Astrocyte (in vitro differentiated cells and primary cell): Measurements from ENCODE around the gene LBX1. TPM values are rescaled to one million over a fixed set of nuclear protein-coding genes. Genes with fewer than 3 reads are reported as not detected.

Experiments
- DNase-seq: peaks from one replicate; pipeline ENCODE4 v3.0.0-alpha.2; 2010; ENCODE audit warnings: low read depth
- FAIRE-seq: peaks from 2 replicates; lab custom pipeline; 2011; peaks lifted over from hg19 to GRCh38; lab: Jason Lieb, UNC
- H2AFZ ChIP-seq: 2 replicates; pipeline ENCODE4 v1.6.0; 2012; ENCODE audit warnings: low read depth, low read length, inconsistent platforms
- H3K27ac ChIP-seq: 2 replicates; pipeline ENCODE4 v1.5.1; 2011; ENCODE audit warnings: low read depth, low read length, inconsistent platforms
- H3K27me3 ChIP-seq: 2 replicates; pipeline ENCODE4 v1.6.0; 2011; ENCODE audit warnings: low read length, inconsistent platforms; ENCODE audit not compliant: insufficient read depth
- H3K36me3 ChIP-seq: 2 replicates; pipeline ENCODE4 v1.5.1; 2011; ENCODE audit warnings: low read length, inconsistent platforms; ENCODE audit not compliant: insufficient read depth
- H3K4me1 ChIP-seq: 2 replicates; pipeline ENCODE4 v1.5.1; 2011; ENCODE audit warnings: low read length, inconsistent platforms; ENCODE audit not compliant: insufficient read depth
- H3K4me2 ChIP-seq: 2 replicates; pipeline ENCODE4 v1.6.0; 2012; ENCODE audit warnings: low read length, inconsistent platforms
- H3K4me3 ChIP-seq: 2 replicates; pipeline ENCODE4 v1.5.1; 2011; ENCODE audit warnings: low read depth, mild to moderate bottlenecking, low read length, inconsistent platforms; ENCODE audit not compliant: insufficient read depth
- H3K79me2 ChIP-seq: 2 replicates; pipeline ENCODE4 v1.6.0; 2012; ENCODE audit warnings: mild to moderate bottlenecking, low read length, inconsistent platforms; ENCODE audit not compliant: insufficient read depth
- H3K9ac ChIP-seq: 2 replicates; pipeline ENCODE4 v1.6.0; 2012; ENCODE audit warnings: mild to moderate bottlenecking, low read length, inconsistent platforms
- H3K9me3 ChIP-seq: 2 replicates; pipeline ENCODE4 v1.5.1; 2012; ENCODE audit warnings: low read depth, mild to moderate bottlenecking, low read length, inconsistent platforms; ENCODE audit not compliant: insufficient read depth
- H4K20me1 ChIP-seq: 2 replicates; pipeline ENCODE4 v1.6.0; 2012; ENCODE audit warnings: low read length, inconsistent platforms; ENCODE audit not compliant: insufficient read depth
- H3K27ac Mint-ChIP-seq: one replicate; pipeline ENCODE4 v1.8.0; 2021; ENCODE audit warnings: mild to moderate bottlenecking, mixed read lengths; ENCODE audit not compliant: unreplicated experiment
- H3K27me3 Mint-ChIP-seq: one replicate; pipeline ENCODE4 v1.8.0; 2021; ENCODE audit warnings: low read depth, mixed read lengths; ENCODE audit not compliant: unreplicated experiment
- H3K36me3 Mint-ChIP-seq: one replicate; pipeline ENCODE4 v1.8.0; 2021; ENCODE audit warnings: low read depth, mixed read lengths; ENCODE audit not compliant: unreplicated experiment
- H3K4me1 Mint-ChIP-seq: one replicate; pipeline ENCODE4 v1.8.0; 2021; ENCODE audit warnings: low read depth, mixed read lengths; ENCODE audit not compliant: unreplicated experiment
- H3K4me3 Mint-ChIP-seq: one replicate; pipeline ENCODE4 v1.8.0; 2021; ENCODE audit warnings: mild to moderate bottlenecking, moderate library complexity, mixed read lengths; ENCODE audit not compliant: unreplicated experiment
- H3K9me3 Mint-ChIP-seq: one replicate; pipeline ENCODE4 v1.8.0; 2021; ENCODE audit warnings: mild to moderate bottlenecking, mixed read lengths; ENCODE audit not compliant: unreplicated experiment
- CTCF ChIP-seq: IDR thresholded peaks from 2 replicates; pipeline ENCODE4 v1.5.1; 2011; ENCODE audit warnings: low read depth, mild to moderate bottlenecking, inconsistent platforms, low read length, moderate library complexity; ENCODE audit not compliant: insufficient read depth
- EZH2 ChIP-seq: IDR thresholded peaks from 2 replicates; pipeline ENCODE4 v1.6.1; 2012; ENCODE audit warnings: mild to moderate bottlenecking, low read length, inconsistent platforms; ENCODE audit not compliant: insufficient read depth
- total RNA-seq: library from RNA; stranded (reverse); gene quantifications from 2 replicates; pipeline ENCODE4 v1.2.1, GENCODE V29; 2021

LBX1 gene
- total RNA-seq, 1 donor from 2014 or later = not detected

DNA sequence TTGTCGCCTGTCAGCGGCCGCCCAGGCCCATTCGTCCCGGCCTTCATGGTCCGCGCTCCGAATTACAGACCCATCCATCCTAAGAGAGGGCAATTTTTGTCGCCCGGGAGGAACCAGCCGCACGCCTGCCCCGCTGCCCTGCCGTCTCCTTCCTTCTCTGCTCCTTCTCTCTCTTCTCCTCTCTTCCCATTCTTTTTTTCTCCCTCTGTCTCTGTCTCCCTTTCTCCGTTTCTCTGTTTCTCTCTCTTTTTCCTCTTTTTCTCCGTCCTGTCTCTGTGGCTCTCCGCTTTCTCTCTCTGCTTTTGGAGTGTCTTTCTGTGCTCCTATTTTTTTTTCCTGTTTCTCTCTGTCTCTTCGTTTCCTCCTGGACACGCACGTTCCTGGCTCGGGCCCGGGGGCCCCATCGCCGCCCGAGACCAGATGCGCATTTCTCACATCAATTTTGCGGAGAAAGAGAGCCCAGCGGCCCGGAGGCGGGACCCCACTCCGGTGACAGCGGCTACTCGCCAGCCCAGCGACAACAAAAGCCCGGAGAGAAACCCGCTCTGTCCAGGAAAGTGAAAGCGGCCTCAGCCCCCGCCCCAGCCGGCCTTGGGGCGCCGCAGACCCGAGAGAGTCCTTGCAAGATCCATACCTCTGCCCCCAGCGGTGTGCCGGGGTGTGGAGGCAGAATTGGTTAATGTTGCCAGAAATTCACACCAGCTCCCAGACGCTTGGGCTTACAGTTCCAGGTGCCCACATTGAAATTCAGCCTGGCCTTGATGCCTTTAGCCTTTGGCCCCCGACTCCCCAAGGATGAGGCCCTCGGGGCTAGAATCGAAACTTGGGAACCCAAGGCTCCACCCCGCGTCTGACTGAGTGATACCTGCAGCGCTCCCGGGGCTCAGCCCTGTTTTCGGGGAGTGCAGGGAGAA is 4.1 kb downstream of the LBX1 start:
- no peak overlapping the region for H3K9ac ChIP-seq
- no peak overlapping the region for H2AFZ ChIP-seq
- DNase-seq = no peak
- peaks cover 3% of the 10 kb centered on the region for H3K4me1 ChIP-seq
- peaks cover 5% of the 10 kb centered on the region for H3K9me3 ChIP-seq
- no peak overlapping the region for H3K4me3 ChIP-seq
- Mint-ChIP-seq H3K27me3 (peaks cover 71% of the 10 kb centered on the region), H3K9me3 (peaks cover 26% of the 10 kb centered on the region), H3K4me3 (peak overlapping the region; percentile 54), H3K4me1 (peaks cover 4% of the 10 kb centered on the region), H3K27ac (peak overlapping the region; percentile 81), H3K36me3 (peaks cover 6% of the 10 kb centered on the region)
- H3K79me2 ChIP-seq = no peaks in the 10 kb centered on the region
- no peak overlapping the region for H3K27ac ChIP-seq
- H4K20me1 ChIP-seq = peaks cover 34% of the 10 kb centered on the region
- TF ChIP-seq CTCF = no peak
- TF ChIP-seq EZH2 = peak; percentile 96
- no peak for FAIRE-seq
- no peaks in the 10 kb centered on the region for H3K36me3 ChIP-seq
- no peak overlapping the region for H3K4me2 ChIP-seq
- H3K27me3 ChIP-seq = peaks cover 89% of the 10 kb centered on the region

- Mint-ChIP-seq H3K9me3 (peaks cover 28% of the 10 kb centered on the region), H3K4me1 (peaks cover 4% of the 10 kb centered on the region), H3K4me3 (no peak overlapping the region), H3K27me3 (peaks cover 78% of the 10 kb centered on the region), H3K36me3 (peaks cover 6% of the 10 kb centered on the region), H3K27ac (peak overlapping the region; percentile 44)
- Histone ChIP-seq H3K36me3 (no peaks in the 10 kb centered on the region), H3K4me3 (no peak overlapping the region), H2AFZ (no peak overlapping the region), H3K9me3 (peaks cover 5% of the 10 kb centered on the region), H3K4me1 (peaks cover 3% of the 10 kb centered on the region), H3K9ac (no peak overlapping the region), H4K20me1 (peaks cover 31% of the 10 kb centered on the region), H3K4me2 (no peak overlapping the region), H3K27ac (no peak overlapping the region), H3K79me2 (no peaks in the 10 kb centered on the region), H3K27me3 (peaks cover 95% of the 10 kb centered on the region)
- no peak for TF ChIP-seq CTCF
- no peak for TF ChIP-seq EZH2
- FAIRE-seq (no peak), DNase-seq (no peak)
Measured at GRCh38 chr10:101224060-101224909, 5.0 kb downstream of the LBX1 start.
